Activated CD4-positive, CD25-positive, alpha-beta regulatory T cell treated with anti-CD3 and anti-CD28 coated beads, Interleukin-2, amount 50 U/mL, for 16 hours (primary cell): ENCODE results near the gene HOXA11.

Experiments
- DNase-seq: peaks from one replicate; pipeline ENCODE4 v3.0.0-alpha.2; 2020; ENCODE audit warnings: low read depth, low spot score

The HOXA11 gene

GRCh38 chr7:27180431-27181420 is 4.3 kb downstream of the HOXA11 start:
- DNase-seq = no peak

- no peak for DNase-seq
Observed at GRCh38 chr7:27179503-27180430, 5.3 kb downstream of the HOXA11 start.

GRCh38 chr7:27179030-27179429 is 6.0 kb downstream of the HOXA11 start:
- DNase-seq = no peak

- no peak for DNase-seq
Observed at GRCh38 chr7:27178366-27178765, 6.7 kb downstream of the HOXA11 start.

GRCh38 chr7:27177795-27178320 is 7.2 kb downstream of the HOXA11 start:
- no peak for DNase-seq

GRCh38 chr7:27176962-27177794 is 7.9 kb downstream of the HOXA11 start:
- no peak for DNase-seq

GRCh38 chr7:27176524-27176845 is 8.5 kb downstream of the HOXA11 start:
- no peak for DNase-seq

GRCh38 chr7:27175626-27176523 is 9.2 kb downstream of the HOXA11 start:
- no peak for DNase-seq

GRCh38 chr7:27174874-27175625 is 10.0 kb downstream of the HOXA11 start:
- DNase-seq = no peak

GRCh38 chr7:27173956-27174873 is 10.8 kb downstream of the HOXA11 start, which contains the start of gene HOXA10:
TSS of gene HOXA10 (minus strand) at chr7:27174320. CDS start at chr7:27174306, 14 bp downstream.
- no peak for DNase-seq

GRCh38 chr7:27173511-27173955 is 11.5 kb downstream of the HOXA11 start:
- DNase-seq = no peak

- DNase-seq = no peak
Observed at GRCh38 chr7:27172823-27173510, 12.1 kb downstream of the HOXA11 start.

- DNase-seq = no peak
Observed at GRCh38 chr7:27172315-27172774, 12.7 kb downstream of the HOXA11 start.

- no peak for DNase-seq
Observed at GRCh38 chr7:27171637-27172314, 13.3 kb downstream of the HOXA11 start.

GRCh38 chr7:27171325-27171636 is 13.8 kb downstream of the HOXA11 start:
- DNase-seq = no peak

- no peak for DNase-seq
Observed at GRCh38 chr7:27170426-27171324, 14.4 kb downstream of the HOXA11 start.
